WTC11 (cell line): ENCODE measurements around the gene C2orf92. TPM values are rescaled to one million over a fixed set of nuclear protein-coding genes. Genes with fewer than 3 reads are reported as not detected.

ENCODE experiments used
- ATAC-seq: fragments of 200-7000 bp; cut with Tn5 transposase; 2 replicates; pipeline ENCODE4 v1.10.0; 2021; ENCODE audit warnings: mild to moderate bottlenecking, moderate library complexity
- CTCF ChIA-PET: fragments of 300-600 bp; sonication (Branson Sonifier 250); formaldehyde crosslinking; loops from one replicate; lab custom pipeline; 2021; ENCODE audit warnings: antibody characterized with exemption; lab: Charles Lee
- POLR2A ChIA-PET: fragments of 350-600 bp; sonication (Branson Sonifier 250); formaldehyde crosslinking; loops from one replicate; lab custom pipeline; 2021; ENCODE audit warnings: antibody characterized with exemption; lab: Charles Lee
- DNase-seq: peaks from one replicate; pipeline ENCODE4 v3.0.0; 2021; ENCODE audit warnings: low spot score
- H3K27ac Mint-ChIP-seq: 2 replicates; pipeline ENCODE4 v1.8.0; 2021; ENCODE audit warnings: mixed read lengths
- H3K27me3 Mint-ChIP-seq: 2 replicates; pipeline ENCODE4 v1.8.0; 2021; ENCODE audit warnings: low read depth, mild to moderate bottlenecking, moderate library complexity, mixed read lengths
- H3K36me3 Mint-ChIP-seq: 2 replicates; pipeline ENCODE4 v1.8.0; 2021; ENCODE audit warnings: mixed read lengths
- H3K4me1 Mint-ChIP-seq: 2 replicates; pipeline ENCODE4 v1.8.0; 2022; ENCODE audit warnings: mixed read lengths
- H3K4me3 Mint-ChIP-seq: 2 replicates; pipeline ENCODE4 v1.8.0; 2021; ENCODE audit warnings: mild to moderate bottlenecking, moderate library complexity, mixed read lengths
- H3K9me3 Mint-ChIP-seq: 2 replicates; pipeline ENCODE4 v1.8.0; 2021; ENCODE audit warnings: mixed read lengths
- CBFB ChIP-seq: sonication (generic); formaldehyde crosslinking; IDR thresholded peaks from 2 replicates; pipeline ENCODE4 v1.8.1; 2022; ENCODE audit warnings: mild to moderate bottlenecking, low read depth, missing genetic modification reagents
- ELF4 ChIP-seq: sonication (generic); formaldehyde crosslinking; IDR thresholded peaks from 2 replicates; pipeline ENCODE4 v1.8.1; 2022; ENCODE audit warnings: low read depth, mild to moderate bottlenecking, moderate library complexity, missing genetic modification reagents
- ESRRA ChIP-seq: sonication (generic); formaldehyde crosslinking; IDR thresholded peaks from 2 replicates; pipeline ENCODE4 v1.8.1; 2022; ENCODE audit warnings: mild to moderate bottlenecking, missing genetic modification reagents, borderline replicate concordance
- HMGA2 ChIP-seq: fragments of 250-450 bp; sonication (Bioruptor Pico); IDR thresholded peaks from 2 replicates; pipeline ENCODE4 v1.4.0; 2021; ENCODE audit warnings: mild to moderate bottlenecking, moderate library complexity
- JUN ChIP-seq: sonication (generic); formaldehyde crosslinking; IDR thresholded peaks from 2 replicates; pipeline ENCODE4 v1.8.0; 2023; ENCODE audit warnings: mild to moderate bottlenecking, missing genetic modification reagents
- NR1H2 ChIP-seq: sonication (generic); formaldehyde crosslinking; IDR thresholded peaks from 2 replicates; pipeline ENCODE4 v1.9.0; 2021; ENCODE audit warnings: mild to moderate bottlenecking, moderate library complexity, missing genetic modification reagents
- NR2C2 ChIP-seq: sonication (generic); formaldehyde crosslinking; IDR thresholded peaks from 2 replicates; pipeline ENCODE4 v1.8.0; 2022; ENCODE audit warnings: mild to moderate bottlenecking, missing genetic modification reagents
- NR3C1 ChIP-seq: sonication (generic); formaldehyde crosslinking; conservative IDR thresholded peaks from 2 replicates; pipeline ENCODE4 v1.8.1; 2023; ENCODE audit warnings: low read depth, mild to moderate bottlenecking, missing genetic modification reagents
- SMAD4 ChIP-seq: sonication (generic); formaldehyde crosslinking; IDR thresholded peaks from 2 replicates; pipeline ENCODE4 v1.8.0; 2022; ENCODE audit warnings: mild to moderate bottlenecking, missing genetic modification reagents
- SP1 ChIP-seq: sonication (generic); formaldehyde crosslinking; conservative IDR thresholded peaks from 2 replicates; pipeline ENCODE4 v1.8.1; 2022; ENCODE audit warnings: missing genetic modification reagents
- TP53 ChIP-seq: sonication (generic); formaldehyde crosslinking; IDR thresholded peaks from 2 replicates; pipeline ENCODE4 v1.8.1; 2023; ENCODE audit warnings: mild to moderate bottlenecking, missing genetic modification reagents
- ZNF423 ChIP-seq: fragments of 250-450 bp; sonication (Bioruptor Pico); IDR thresholded peaks from 2 replicates; pipeline ENCODE4 v2.1.2; 2022; ENCODE audit warnings: mild to moderate bottlenecking, moderate library complexity
- total RNA-seq: library from RNA; stranded (reverse); gene quantifications from 3 replicates; pipeline ENCODE4 v1.2.3, GENCODE V29; 2021
- TF ChIP-seq, protein P1 (sequence below): sonication (generic); formaldehyde crosslinking; IDR thresholded peaks from 2 replicates; pipeline ENCODE4 v1.8.0; 2023; ENCODE audit warnings: missing genetic modification reagents
- TF ChIP-seq, protein P2 (sequence below): sonication (generic); formaldehyde crosslinking; IDR thresholded peaks from 2 replicates; pipeline ENCODE4 v1.8.1; 2023; ENCODE audit warnings: mild to moderate bottlenecking, missing genetic modification reagents, moderate library complexity
- TF ChIP-seq, protein P3 (sequence below): sonication (generic); formaldehyde crosslinking; IDR thresholded peaks from 2 replicates; pipeline ENCODE4 v1.8.0; 2022; ENCODE audit warnings: mild to moderate bottlenecking, missing genetic modification reagents
- TF ChIP-seq, protein P4 (sequence below): fragments of 200-600 bp; IDR thresholded peaks from 2 replicates; pipeline ENCODE4 v1.8.0; 2022; ENCODE audit warnings: antibody characterized with exemption
- TF ChIP-seq, protein P5 (sequence below): sonication (generic); formaldehyde crosslinking; IDR thresholded peaks from 2 replicates; pipeline ENCODE4 v1.8.1; 2023; ENCODE audit warnings: mild to moderate bottlenecking, moderate library complexity, missing genetic modification reagents
- TF ChIP-seq, protein P6 (sequence below): sonication (generic); formaldehyde crosslinking; conservative IDR thresholded peaks from 2 replicates; pipeline ENCODE4 v1.8.1; 2023; ENCODE audit warnings: mild to moderate bottlenecking, low read depth, missing genetic modification reagents, moderate library complexity
- TF ChIP-seq, protein P7 (sequence below): sonication (generic); formaldehyde crosslinking; IDR thresholded peaks from 2 replicates; pipeline ENCODE4 v1.8.1; 2022; ENCODE audit warnings: low read depth, mild to moderate bottlenecking, moderate library complexity, missing genetic modification reagents, borderline replicate concordance

Gene C2orf92
- total RNA-seq, 1 experiment from 2014 or later: 5.2 TPM

DNA sequence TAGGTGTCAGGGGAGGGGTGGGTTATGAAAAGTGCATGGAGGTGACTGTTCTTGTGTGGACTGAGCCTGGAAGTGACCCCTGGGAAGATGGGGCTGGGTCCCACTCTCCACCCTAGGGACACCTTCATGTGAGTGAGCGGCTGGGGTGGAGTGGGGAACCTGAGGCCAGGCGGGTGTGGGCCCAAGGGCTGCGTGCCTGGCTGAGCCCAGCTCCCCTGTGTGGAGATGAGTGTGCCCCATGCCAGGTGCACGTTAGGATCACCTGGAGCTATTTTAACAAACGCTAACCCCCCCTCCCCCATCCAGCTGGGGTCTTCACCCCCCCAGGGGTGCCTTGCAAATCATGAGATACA is 70.4 kb downstream of the C2orf92 start:
- H3K4me3 Mint-ChIP-seq: no peak overlapping the region
- DNase-seq (no peak), ATAC-seq (no peak)
- ChIA-PET CTCF (interaction anchor here (1.0 to 4.1 kb wide), 16 partner anchors 9 to 645 kb away, joined by 3 to 56 read pairs (median 8); partner anchors contain the start of gene COX5B), POLR2A (no interaction called here)
- TF ChIP-seq, protein P1, sequence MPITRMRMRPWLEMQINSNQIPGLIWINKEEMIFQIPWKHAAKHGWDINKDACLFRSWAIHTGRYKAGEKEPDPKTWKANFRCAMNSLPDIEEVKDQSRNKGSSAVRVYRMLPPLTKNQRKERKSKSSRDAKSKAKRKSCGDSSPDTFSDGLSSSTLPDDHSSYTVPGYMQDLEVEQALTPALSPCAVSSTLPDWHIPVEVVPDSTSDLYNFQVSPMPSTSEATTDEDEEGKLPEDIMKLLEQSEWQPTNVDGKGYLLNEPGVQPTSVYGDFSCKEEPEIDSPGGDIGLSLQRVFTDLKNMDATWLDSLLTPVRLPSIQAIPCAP (CRISPR knock-in tag): no peak
- TF ChIP-seq ESRRA (CRISPR knock-in tag) (no peak), JUN (CRISPR knock-in tag) (no peak), ZNF423 (CRISPR knock-in tag) (no peak), ELF4 (CRISPR knock-in tag) (no peak), SP1 (CRISPR knock-in tag) (no peak), CBFB (CRISPR knock-in tag) (no peak), NR1H2 (CRISPR knock-in tag) (no peak)
- TF ChIP-seq, protein P2, sequence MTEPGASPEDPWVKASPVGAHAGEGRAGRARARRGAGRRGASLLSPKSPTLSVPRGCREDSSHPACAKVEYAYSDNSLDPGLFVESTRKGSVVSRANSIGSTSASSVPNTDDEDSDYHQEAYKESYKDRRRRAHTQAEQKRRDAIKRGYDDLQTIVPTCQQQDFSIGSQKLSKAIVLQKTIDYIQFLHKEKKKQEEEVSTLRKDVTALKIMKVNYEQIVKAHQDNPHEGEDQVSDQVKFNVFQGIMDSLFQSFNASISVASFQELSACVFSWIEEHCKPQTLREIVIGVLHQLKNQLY (CRISPR knock-in tag): no peak
- no peaks in the 10 kb centered on the region for H3K27me3 Mint-ChIP-seq
- H3K27ac Mint-ChIP-seq: no peak overlapping the region
- peaks cover 15% of the 10 kb centered on the region for H3K4me1 Mint-ChIP-seq
- no peaks in the 10 kb centered on the region for H3K36me3 Mint-ChIP-seq
- no peaks in the 10 kb centered on the region for H3K9me3 Mint-ChIP-seq

DNA sequence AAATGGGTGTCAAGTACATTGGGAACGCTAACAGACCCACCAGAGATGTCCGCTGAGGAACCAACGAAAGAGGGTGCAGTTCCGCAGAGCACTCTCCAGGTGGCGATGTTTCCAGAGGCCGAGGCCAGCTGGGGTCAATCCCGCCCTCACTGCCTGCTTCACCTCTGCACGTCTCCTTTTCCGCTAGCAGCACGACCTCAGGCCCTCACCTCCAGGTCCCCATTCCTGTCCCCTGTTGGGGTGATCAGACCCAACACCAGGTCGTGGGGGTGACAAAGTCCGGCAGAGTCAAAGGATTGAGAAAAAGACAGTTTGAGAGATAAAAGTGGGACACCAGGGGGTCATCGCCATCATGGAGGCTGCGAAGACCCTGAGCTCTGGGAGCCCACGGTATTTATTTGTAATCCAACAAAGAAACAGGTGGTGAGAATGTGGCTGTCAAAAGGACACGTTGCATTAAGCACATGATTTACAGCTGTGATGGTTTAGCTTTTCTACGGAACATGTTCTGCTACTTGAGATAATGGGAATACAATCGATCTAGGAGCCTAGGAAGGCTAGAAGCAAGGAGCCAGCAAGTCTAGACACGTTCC is 71.2 kb downstream of the C2orf92 start:
- Mint-ChIP-seq H3K9me3 (no peaks in the 10 kb centered on the region), H3K4me3 (no peak overlapping the region), H3K4me1 (peaks cover 15% of the 10 kb centered on the region), H3K27me3 (no peaks in the 10 kb centered on the region), H3K27ac (no peak overlapping the region), H3K36me3 (no peaks in the 10 kb centered on the region)
- POLR2A ChIA-PET: interaction anchor here (1.2 kb wide), 1 partner anchor 49 kb away, joined by 3 read pairs; no protein-coding TSS in a partner anchor
- DNase-seq: peak; percentile 74
- ATAC-seq: peak; percentile 84
- CTCF ChIA-PET: interaction anchor here (0.6 to 4.1 kb wide), 33 partner anchors 8 to 644 kb away, joined by 3 to 56 read pairs (median 4); partner anchors contain the start of genes ACTR1B, COX5B and ZAP70
- TF ChIP-seq, protein P3, sequence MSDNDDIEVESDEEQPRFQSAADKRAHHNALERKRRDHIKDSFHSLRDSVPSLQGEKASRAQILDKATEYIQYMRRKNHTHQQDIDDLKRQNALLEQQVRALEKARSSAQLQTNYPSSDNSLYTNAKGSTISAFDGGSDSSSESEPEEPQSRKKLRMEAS (CRISPR knock-in tag): peak; percentile 44; the same call in 1 of the 2 replicates
- TF ChIP-seq, protein P4, sequence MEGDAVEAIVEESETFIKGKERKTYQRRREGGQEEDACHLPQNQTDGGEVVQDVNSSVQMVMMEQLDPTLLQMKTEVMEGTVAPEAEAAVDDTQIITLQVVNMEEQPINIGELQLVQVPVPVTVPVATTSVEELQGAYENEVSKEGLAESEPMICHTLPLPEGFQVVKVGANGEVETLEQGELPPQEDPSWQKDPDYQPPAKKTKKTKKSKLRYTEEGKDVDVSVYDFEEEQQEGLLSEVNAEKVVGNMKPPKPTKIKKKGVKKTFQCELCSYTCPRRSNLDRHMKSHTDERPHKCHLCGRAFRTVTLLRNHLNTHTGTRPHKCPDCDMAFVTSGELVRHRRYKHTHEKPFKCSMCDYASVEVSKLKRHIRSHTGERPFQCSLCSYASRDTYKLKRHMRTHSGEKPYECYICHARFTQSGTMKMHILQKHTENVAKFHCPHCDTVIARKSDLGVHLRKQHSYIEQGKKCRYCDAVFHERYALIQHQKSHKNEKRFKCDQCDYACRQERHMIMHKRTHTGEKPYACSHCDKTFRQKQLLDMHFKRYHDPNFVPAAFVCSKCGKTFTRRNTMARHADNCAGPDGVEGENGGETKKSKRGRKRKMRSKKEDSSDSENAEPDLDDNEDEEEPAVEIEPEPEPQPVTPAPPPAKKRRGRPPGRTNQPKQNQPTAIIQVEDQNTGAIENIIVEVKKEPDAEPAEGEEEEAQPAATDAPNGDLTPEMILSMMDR: peak; percentile 86
- no peak for TF ChIP-seq SMAD4 (CRISPR knock-in tag)

DNA sequence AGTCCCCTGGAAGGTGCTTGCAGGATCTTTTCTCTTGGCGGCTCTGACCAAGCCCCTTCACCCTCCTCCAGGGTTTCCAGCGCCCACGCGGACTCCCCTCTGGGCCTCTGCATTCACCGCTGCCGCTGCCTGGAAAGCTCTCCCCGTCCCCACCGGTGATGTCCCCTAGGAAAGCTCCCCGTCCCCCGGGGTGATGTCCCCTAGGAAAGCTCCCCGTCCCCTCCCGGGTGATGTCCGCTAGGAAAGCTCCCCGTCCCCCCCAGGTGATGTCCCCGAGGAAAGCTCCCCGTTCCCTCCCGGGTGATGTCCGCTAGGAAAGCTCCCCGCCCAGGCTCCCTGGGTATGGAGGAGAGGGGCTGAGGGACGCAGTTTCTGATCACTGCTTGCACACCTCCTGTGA is 71.7 kb downstream of the C2orf92 start:
- no peaks in the 10 kb centered on the region for H3K27me3 Mint-ChIP-seq
- H3K36me3 Mint-ChIP-seq: no peaks in the 10 kb centered on the region
- H3K4me3 Mint-ChIP-seq: no peak overlapping the region
- POLR2A ChIA-PET: interaction anchor here (1.2 kb wide), 1 partner anchor 50 kb away, joined by 3 read pairs; no protein-coding TSS in a partner anchor
- no peak for DNase-seq
- H3K4me1 Mint-ChIP-seq: peaks cover 15% of the 10 kb centered on the region
- no peak for ATAC-seq
- CTCF ChIA-PET: interaction anchor here (0.6 to 4.1 kb wide), 30 partner anchors 7 to 644 kb away, joined by 3 to 56 read pairs (median 4); partner anchors contain the start of genes ACTR1B, COX5B and ZAP70
- H3K27ac Mint-ChIP-seq: no peak overlapping the region
- H3K9me3 Mint-ChIP-seq: no peaks in the 10 kb centered on the region
- TF ChIP-seq, protein P5, sequence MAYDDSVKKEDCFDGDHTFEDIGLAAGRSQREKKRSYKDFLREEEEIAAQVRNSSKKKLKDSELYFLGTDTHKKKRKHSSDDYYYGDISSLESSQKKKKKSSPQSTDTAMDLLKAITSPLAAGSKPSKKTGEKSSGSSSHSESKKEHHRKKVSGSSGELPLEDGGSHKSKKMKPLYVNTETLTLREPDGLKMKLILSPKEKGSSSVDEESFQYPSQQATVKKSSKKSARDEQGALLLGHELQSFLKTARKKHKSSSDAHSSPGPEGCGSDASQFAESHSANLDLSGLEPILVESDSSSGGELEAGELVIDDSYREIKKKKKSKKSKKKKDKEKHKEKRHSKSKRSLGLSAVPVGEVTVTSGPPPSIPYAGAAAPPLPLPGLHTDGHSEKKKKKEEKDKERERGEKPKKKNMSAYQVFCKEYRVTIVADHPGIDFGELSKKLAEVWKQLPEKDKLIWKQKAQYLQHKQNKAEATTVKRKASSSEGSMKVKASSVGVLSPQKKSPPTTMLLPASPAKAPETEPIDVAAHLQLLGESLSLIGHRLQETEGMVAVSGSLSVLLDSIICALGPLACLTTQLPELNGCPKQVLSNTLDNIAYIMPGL (CRISPR knock-in tag): no peak
- TF ChIP-seq, protein P6, sequence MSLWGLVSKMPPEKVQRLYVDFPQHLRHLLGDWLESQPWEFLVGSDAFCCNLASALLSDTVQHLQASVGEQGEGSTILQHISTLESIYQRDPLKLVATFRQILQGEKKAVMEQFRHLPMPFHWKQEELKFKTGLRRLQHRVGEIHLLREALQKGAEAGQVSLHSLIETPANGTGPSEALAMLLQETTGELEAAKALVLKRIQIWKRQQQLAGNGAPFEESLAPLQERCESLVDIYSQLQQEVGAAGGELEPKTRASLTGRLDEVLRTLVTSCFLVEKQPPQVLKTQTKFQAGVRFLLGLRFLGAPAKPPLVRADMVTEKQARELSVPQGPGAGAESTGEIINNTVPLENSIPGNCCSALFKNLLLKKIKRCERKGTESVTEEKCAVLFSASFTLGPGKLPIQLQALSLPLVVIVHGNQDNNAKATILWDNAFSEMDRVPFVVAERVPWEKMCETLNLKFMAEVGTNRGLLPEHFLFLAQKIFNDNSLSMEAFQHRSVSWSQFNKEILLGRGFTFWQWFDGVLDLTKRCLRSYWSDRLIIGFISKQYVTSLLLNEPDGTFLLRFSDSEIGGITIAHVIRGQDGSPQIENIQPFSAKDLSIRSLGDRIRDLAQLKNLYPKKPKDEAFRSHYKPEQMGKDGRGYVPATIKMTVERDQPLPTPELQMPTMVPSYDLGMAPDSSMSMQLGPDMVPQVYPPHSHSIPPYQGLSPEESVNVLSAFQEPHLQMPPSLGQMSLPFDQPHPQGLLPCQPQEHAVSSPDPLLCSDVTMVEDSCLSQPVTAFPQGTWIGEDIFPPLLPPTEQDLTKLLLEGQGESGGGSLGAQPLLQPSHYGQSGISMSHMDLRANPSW (CRISPR knock-in tag): no peak
- TF ChIP-seq NR2C2 (no peak), NR3C1 (CRISPR knock-in tag) (no peak), HMGA2 (CRISPR knock-in tag) (no peak), TP53 (no peak)
- TF ChIP-seq, protein P7, sequence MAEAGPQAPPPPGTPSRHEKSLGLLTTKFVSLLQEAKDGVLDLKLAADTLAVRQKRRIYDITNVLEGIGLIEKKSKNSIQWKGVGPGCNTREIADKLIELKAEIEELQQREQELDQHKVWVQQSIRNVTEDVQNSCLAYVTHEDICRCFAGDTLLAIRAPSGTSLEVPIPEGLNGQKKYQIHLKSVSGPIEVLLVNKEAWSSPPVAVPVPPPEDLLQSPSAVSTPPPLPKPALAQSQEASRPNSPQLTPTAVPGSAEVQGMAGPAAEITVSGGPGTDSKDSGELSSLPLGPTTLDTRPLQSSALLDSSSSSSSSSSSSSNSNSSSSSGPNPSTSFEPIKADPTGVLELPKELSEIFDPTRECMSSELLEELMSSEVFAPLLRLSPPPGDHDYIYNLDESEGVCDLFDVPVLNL (CRISPR knock-in tag): no peak
